ENCODE measurements around the gene HCAR3. TPM values are rescaled to one million over a fixed set of nuclear protein-coding genes. Genes with fewer than 3 reads are reported as not detected.

The HCAR3 gene
- total and polyA plus RNA-seq, 2 donors from 2014 or later = not detected

DNA sequence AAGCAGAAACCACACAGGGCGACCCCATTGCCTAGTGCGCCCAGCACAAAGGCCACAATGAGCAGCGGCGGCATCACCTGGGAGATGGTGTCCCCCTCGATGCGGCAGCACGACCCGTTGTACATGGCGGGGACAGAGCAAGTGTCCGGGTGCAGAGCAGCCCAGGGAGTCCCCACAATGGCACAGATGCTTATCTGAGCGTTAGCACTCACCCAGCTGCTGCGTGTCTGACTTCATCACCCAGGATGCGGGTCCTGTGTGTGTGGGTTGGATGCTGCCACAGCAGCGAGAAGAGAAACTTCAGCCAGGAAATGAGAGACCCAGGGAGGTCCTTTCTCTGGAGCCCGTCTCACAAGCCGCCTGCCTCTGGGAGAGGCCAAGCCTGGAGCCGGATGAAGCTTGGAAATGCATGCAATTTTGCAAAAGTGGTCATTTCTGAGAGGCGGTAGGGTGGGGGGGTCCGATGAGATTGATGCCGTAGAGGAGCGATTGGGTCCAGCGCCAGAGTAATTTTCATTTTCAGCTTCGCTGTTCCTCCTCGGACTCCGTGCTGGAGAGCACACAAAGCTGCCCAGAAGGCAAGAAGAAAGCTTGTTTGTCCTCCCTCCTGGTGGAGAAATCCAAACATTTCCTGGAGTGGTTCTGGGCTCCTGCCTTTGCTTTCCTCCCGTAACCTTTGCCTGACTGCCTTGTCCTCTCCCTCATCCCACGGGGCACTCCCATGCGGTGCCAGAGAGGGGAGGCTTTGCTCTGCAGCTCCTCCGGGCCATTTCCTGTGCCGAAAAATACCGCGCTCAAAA is 13.8 kb upstream of the HCAR3 start, which contains the start of gene HCAR1:
Gene HCAR1, minus strand, starts transcription at position 630 of the 800 bp plus-strand sequence. Its CDS starts 505 bp downstream, at position 125.
- intact Hi-C loops (cut with DNase I) = no loop called here
- TF ChIP-seq CTCF (IDR thresholded peaks at IDR 0.05; ENCODE audit: borderline replicate concordance, extremely low read depth, insufficient read depth) = no peak
- Histone ChIP-seq H3K27me3 (ENCODE audit: control insufficient read depth, insufficient read depth, low read length) (no peaks in the 10 kb centered on the region), H3K36me3 (ENCODE audit: control insufficient read depth in 2 of 3, insufficient read depth in 3 of 3, low read length in 3 of 3) (no peaks in the 10 kb centered on the region), H3K9ac (ENCODE audit: low read length in 3 of 3) (peak within 1 kb of the TSS in 2 of 3 donors; percentile 29 to 37), H3K9me3 (ENCODE audit: control insufficient read depth in 2 of 3, insufficient read depth in 1 of 3, low read length in 3 of 3) (no peaks in the 10 kb centered on the region), H3K4me3 (ENCODE audit: low read length in 3 of 3) (peak within 1 kb of the TSS; percentile 40 to 72 (median 61)), H3K27ac (ENCODE audit: low read depth in 2 of 2, low read length in 2 of 2) (no peak within 1 kb of the TSS), H3K4me1 (ENCODE audit: control insufficient read depth in 2 of 3, insufficient read depth in 2 of 3, low read depth in 1 of 3, low read length in 3 of 3) (peaks cover 0 to 5% (median 0%) of the 10 kb centered on the region in 3 donors)
- FAIRE-seq (no peak), DNase-seq (peak in 4 of 5 donors; percentile 69 to 86 (median 80))

- Histone ChIP-seq H3K36me3 (ENCODE audit: control insufficient read depth in 2 of 3, insufficient read depth in 3 of 3, low read length in 3 of 3) (no peaks in the 10 kb centered on the region), H3K27ac (ENCODE audit: low read depth in 2 of 2, low read length in 2 of 2) (no peak overlapping the region), H3K4me3 (ENCODE audit: low read length in 3 of 3) (peak overlapping the region in 2 of 3 donors; percentile 61 to 72), H3K27me3 (ENCODE audit: control insufficient read depth, insufficient read depth, low read length) (no peaks in the 10 kb centered on the region), H3K9ac (ENCODE audit: low read length in 3 of 3) (no peak overlapping the region), H3K9me3 (ENCODE audit: control insufficient read depth in 2 of 3, insufficient read depth in 1 of 3, low read length in 3 of 3) (no peaks in the 10 kb centered on the region), H3K4me1 (ENCODE audit: control insufficient read depth in 2 of 3, insufficient read depth in 2 of 3, low read depth in 1 of 3, low read length in 3 of 3) (peaks cover 0 to 5% (median 0%) of the 10 kb centered on the region in 3 donors)
- intact Hi-C loops (cut with DNase I) = no loop called here
- TF ChIP-seq CTCF (IDR thresholded peaks at IDR 0.05; ENCODE audit: borderline replicate concordance, extremely low read depth, insufficient read depth) = no peak
- FAIRE-seq (no peak), DNase-seq (no peak)
Measured at GRCh38 chr12:122729583-122730214, 13.1 kb upstream of the HCAR3 start.

DNA sequence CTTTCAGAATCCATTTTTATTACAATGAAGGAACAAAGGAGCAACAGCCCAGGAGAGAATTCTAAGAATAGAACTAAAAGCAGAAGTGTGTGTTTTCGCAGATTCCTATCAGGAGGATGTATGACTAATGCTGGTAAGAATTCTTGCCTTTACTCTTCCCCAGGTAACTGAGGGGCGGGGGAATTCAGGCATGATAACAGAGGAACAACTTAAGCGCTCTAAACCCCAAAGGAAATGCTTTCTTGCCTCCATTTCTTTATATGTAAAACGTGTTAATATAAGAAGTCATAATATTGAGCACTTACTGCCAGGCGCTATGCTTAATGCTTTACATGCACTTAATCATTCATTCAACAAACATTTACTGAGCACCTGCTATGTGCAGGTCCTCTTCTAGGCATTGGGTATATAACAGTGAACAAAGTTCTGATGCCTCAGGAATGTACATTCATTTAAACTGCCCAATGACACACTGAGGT is 9.5 kb upstream of the HCAR3 start:
- no peaks in the 10 kb centered on the region for H3K36me3 ChIP-seq (ENCODE audit: control insufficient read depth in 2 of 3, insufficient read depth in 3 of 3, low read length in 3 of 3)
- no peak overlapping the region for H3K4me3 ChIP-seq (ENCODE audit: low read length in 3 of 3)
- no peak for TF ChIP-seq CTCF (IDR thresholded peaks at IDR 0.05; ENCODE audit: borderline replicate concordance, extremely low read depth, insufficient read depth)
- no peaks in the 10 kb centered on the region for H3K27me3 ChIP-seq (ENCODE audit: control insufficient read depth, insufficient read depth, low read length)
- H3K9me3 ChIP-seq (ENCODE audit: control insufficient read depth in 2 of 3, insufficient read depth in 1 of 3, low read length in 3 of 3) = no peaks in the 10 kb centered on the region
- no peak for FAIRE-seq
- H3K27ac ChIP-seq (ENCODE audit: low read depth in 2 of 2, low read length in 2 of 2) = no peak overlapping the region
- peak in 1 of 5 donors; percentile 13 for DNase-seq
- H3K9ac ChIP-seq (ENCODE audit: low read length in 3 of 3) = no peak overlapping the region
- intact Hi-C loops (cut with DNase I) = no loop called here
- peaks cover 0 to 5% (median 0%) of the 10 kb centered on the region in 3 donors for H3K4me1 ChIP-seq (ENCODE audit: control insufficient read depth in 2 of 3, insufficient read depth in 2 of 3, low read depth in 1 of 3, low read length in 3 of 3)

Measured in kidney (tissue), 14 donors.